ENCODE measurements around the gene TBC1D22A. TPM values are rescaled to one million over a fixed set of nuclear protein-coding genes. Genes with fewer than 3 reads are reported as not detected.
"Not testable (repeated sequence)": the region's sequence is repeated elsewhere in the genome, so short reads cannot be mapped to it uniquely, and the experiment has no call there.

The TBC1D22A gene
- total RNA-seq, 6 experiments from 2014 or later = 20.4 to 24.1 (median 22.2) TPM

DNA sequence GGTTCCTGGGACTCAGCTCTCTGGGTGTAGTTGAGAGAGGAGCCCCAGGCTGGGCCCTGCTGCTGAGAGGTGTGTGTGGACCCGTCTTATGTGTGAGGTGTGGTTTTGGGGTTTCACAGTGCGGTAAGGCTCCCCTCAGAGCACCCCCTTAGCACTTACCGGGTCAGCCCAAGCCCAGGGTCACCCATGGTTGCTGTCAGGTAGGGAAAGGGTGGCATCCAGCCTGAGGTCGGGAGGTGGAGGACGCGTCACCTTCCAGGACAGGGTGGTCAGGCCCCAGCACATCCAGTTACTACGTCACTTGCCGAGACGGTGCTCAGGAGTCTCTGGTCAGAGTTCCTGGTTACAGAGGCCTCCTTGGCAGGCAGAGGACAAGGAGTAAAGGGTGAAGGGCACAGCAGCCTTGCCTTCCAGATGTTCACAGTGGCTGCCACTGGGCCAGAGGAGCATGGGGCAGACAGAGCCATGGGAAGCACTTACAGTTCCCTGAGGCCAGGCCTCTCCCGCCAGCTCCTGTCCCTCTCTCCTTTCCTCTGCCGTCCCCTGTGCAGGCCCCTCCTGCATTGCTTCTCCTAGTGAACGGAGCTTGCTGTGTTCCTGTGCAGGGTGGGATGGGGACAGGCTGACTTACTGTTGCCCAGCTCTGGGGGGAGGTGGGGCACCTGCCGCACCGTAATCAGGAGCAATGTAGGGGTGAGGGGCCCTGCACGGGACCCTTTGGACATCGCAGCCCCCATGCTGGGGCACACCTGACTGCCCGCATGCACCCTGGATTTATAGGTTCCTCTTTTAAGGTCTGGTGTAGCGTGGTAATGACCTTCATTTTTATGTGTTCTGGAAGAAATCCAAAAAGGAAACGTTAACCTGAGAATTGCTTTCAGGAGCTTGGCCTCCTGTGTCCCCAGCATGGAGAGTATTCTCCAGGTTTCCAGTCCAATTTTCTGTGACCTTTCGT, 285.9 kb downstream of the TBC1D22A start:
- H3K27ac Mint-ChIP-seq = no peak overlapping the region
- no peaks in the 10 kb centered on the region for H3K9me3 Mint-ChIP-seq
- TF ChIP-seq CTCF (IDR thresholded peaks at IDR 0.05) = no peak
- H3K4me3 Mint-ChIP-seq = no peak overlapping the region
- H3K36me3 Mint-ChIP-seq (ENCODE audit: low read depth) = no peaks in the 10 kb centered on the region
- no peak for DNase-seq
- H3K4me1 Mint-ChIP-seq (ENCODE audit: low read depth) = peaks cover 1% of the 10 kb centered on the region
- H3K27me3 Mint-ChIP-seq (ENCODE audit: insufficient read depth) = peaks cover 7% of the 10 kb centered on the region

- no peak for DNase-seq
- Mint-ChIP-seq H3K27ac (no peak overlapping the region), H3K36me3 (ENCODE audit: low read depth) (no peaks in the 10 kb centered on the region), H3K4me3 (no peak overlapping the region), H3K9me3 (no peaks in the 10 kb centered on the region), H3K4me1 (ENCODE audit: low read depth) (peaks cover 9% of the 10 kb centered on the region), H3K27me3 (ENCODE audit: insufficient read depth) (peaks cover 7% of the 10 kb centered on the region)
- no peak for TF ChIP-seq CTCF (IDR thresholded peaks at IDR 0.05)
These were observed 286.7 kb downstream of the TBC1D22A start for GRCh38 chr22:47049078-47049624.

GRCh38 chr22:47049736-47050400, 287.4 kb downstream of the TBC1D22A start:
- H3K27me3 Mint-ChIP-seq (ENCODE audit: insufficient read depth); H3K4me3 Mint-ChIP-seq; H3K36me3 Mint-ChIP-seq (ENCODE audit: low read depth); H3K4me1 Mint-ChIP-seq (ENCODE audit: low read depth); H3K27ac Mint-ChIP-seq; H3K9me3 Mint-ChIP-seq; DNase-seq: not testable (repeated sequence)

DNA sequence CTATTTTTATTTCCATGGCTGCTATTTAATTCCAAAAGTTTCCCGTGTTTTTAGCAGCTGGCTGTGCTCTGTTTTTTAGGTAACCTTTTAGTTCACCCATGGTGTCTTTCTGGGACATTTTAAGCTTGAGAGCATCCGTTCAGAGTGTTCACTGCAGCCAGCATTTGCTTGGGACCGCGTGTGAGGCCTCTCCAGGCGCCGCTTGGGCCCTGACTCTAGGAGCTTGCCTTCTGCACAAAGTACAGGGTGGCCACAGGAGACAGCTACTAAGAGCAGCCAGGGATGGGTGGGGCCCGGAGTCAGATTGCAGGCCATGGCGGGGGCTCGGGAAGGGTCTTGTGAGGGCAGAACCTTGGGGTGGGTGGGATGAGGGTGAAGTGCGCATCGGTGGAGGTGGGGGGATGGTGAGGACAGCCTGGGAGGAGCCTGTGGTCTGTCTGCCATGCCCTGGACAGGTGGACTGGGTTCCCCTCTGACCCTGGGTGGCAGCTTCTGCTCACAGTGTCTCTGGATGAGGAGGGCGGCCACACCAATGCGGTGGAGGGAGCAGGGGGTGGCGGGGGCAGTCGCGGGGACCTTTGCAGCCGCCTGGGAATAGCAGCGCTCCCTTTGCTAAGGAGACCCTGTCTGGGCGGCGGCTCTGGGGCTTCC, 288.1 kb downstream of the TBC1D22A start:
- Mint-ChIP-seq H3K4me1 (ENCODE audit: low read depth) (peaks cover 9% of the 10 kb centered on the region), H3K9me3 (no peaks in the 10 kb centered on the region), H3K27ac (no peak overlapping the region), H3K27me3 (ENCODE audit: insufficient read depth) (peaks cover 7% of the 10 kb centered on the region), H3K4me3 (no peak overlapping the region), H3K36me3 (ENCODE audit: low read depth) (no peaks in the 10 kb centered on the region)
- TF ChIP-seq CTCF (IDR thresholded peaks at IDR 0.05) = no peak
- no peak for DNase-seq

DNA sequence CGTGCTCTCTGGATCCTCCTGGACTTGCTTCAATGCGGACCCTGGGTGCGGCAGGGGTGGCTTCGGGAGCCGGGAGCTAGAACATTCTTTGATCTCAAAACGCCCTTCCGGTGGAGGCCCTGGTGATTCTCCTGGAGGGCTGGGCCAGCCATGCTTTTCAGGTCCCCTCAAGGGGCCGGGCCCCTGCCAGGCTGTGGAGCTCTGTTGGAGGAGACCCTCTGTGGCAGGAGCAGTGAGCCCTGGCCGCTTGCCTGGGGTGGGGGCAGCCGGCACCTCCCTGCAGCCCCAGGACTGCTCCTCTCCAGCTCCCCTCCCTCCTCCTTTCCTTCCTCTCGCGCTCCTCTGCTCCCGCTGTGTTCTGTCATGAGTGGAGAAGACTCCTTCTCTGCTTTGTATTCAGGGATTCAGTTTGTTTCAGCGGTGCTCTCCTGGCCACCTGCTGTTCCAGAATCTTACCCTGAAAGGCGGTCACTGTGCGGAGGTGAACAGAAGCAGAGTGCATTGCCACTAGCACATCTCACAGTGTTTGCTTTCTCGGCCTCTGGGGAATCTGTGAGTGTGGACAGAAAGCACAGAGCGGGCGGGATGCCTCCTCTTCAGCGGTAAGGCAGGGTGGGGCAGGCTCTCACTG, 289.1 kb downstream of the TBC1D22A start:
- H3K4me3 Mint-ChIP-seq = no peak overlapping the region
- H3K27ac Mint-ChIP-seq = no peak overlapping the region
- no peaks in the 10 kb centered on the region for H3K9me3 Mint-ChIP-seq
- no peak for DNase-seq
- peaks cover 9% of the 10 kb centered on the region for H3K4me1 Mint-ChIP-seq (ENCODE audit: low read depth)
- TF ChIP-seq CTCF (IDR thresholded peaks at IDR 0.05) = no peak
- H3K36me3 Mint-ChIP-seq (ENCODE audit: low read depth) = no peaks in the 10 kb centered on the region
- peaks cover 2% of the 10 kb centered on the region for H3K27me3 Mint-ChIP-seq (ENCODE audit: insufficient read depth)

Measured in HFFc6 (cell line).